GM23338 (cell line): ENCODE results near the gene CENPT. TPM values are rescaled to one million over a fixed set of nuclear protein-coding genes. Genes with fewer than 3 reads are reported as not detected.

Experiments
- ATAC-seq: fragments of 200-7000 bp; cut with Tn5 transposase; 3 replicates; pipeline ENCODE4 v1.9.1; 2020
- DNase-seq: peaks from one replicate; pipeline ENCODE4 v3.0.0-alpha.2; 2015; ENCODE audit warnings: low spot score
- H2AFZ ChIP-seq: fragments of 200-600 bp; sonication (generic); 2 replicates; pipeline ENCODE4 v1.8.0; 2016; ENCODE audit warnings: antibody characterized with exemption, mild to moderate bottlenecking, moderate library complexity
- H3F3A ChIP-seq: fragments of 200-600 bp; sonication (generic); replicated peaks from 2 replicates; pipeline ENCODE4 v1.8.0; 2017; ENCODE audit warnings: antibody characterized with exemption, mixed run types, low read depth
- H3K27ac ChIP-seq: fragments of 200-600 bp; sonication (generic); 2 replicates; pipeline ENCODE4 v1.6.1; 2016; ENCODE audit warnings: low read depth
- H3K27me3 ChIP-seq: fragments of 200-600 bp; sonication (generic); 2 replicates; pipeline ENCODE4 v1.8.0; 2016; ENCODE audit warnings: mild to moderate bottlenecking, mixed run types, moderate library complexity; ENCODE audit not compliant: insufficient read depth
- H3K36me3 ChIP-seq: fragments of 200-600 bp; sonication (generic); 2 replicates; pipeline ENCODE4 v1.8.0; 2016; ENCODE audit warnings: mild to moderate bottlenecking; ENCODE audit not compliant: insufficient read depth
- H3K4me1 ChIP-seq: fragments of 200-600 bp; sonication (generic); 2 replicates; pipeline ENCODE4 v1.8.0; 2016; ENCODE audit warnings: mild to moderate bottlenecking, moderate library complexity; ENCODE audit not compliant: insufficient read depth
- H3K4me2 ChIP-seq: fragments of 200-600 bp; sonication (generic); 2 replicates; pipeline ENCODE4 v1.7.1; 2017; ENCODE audit warnings: mixed run types
- H3K4me3 ChIP-seq: fragments of 200-600 bp; sonication (generic); 2 replicates; pipeline ENCODE4 v1.6.1; 2016; ENCODE audit warnings: mixed run types
- H3K79me2 ChIP-seq: fragments of 200-600 bp; sonication (generic); replicated peaks from 2 replicates; pipeline ENCODE4 v1.8.0; 2017; ENCODE audit warnings: mild to moderate bottlenecking; ENCODE audit not compliant: insufficient read depth
- H3K9me2 ChIP-seq: fragments of 200-600 bp; sonication (generic); 2 replicates; pipeline ENCODE4 v1.8.0; 2017; ENCODE audit not compliant: insufficient read depth
- H4K20me1 ChIP-seq: fragments of 200-600 bp; sonication (generic); replicated peaks from 2 replicates; pipeline ENCODE4 v1.8.0; 2017; ENCODE audit warnings: mild to moderate bottlenecking; ENCODE audit not compliant: insufficient read depth
- H3K27ac Mint-ChIP-seq: 2 replicates; pipeline ENCODE4 v1.8.0; 2020; ENCODE audit warnings: inconsistent platforms, mild to moderate bottlenecking, moderate library complexity, mixed read lengths
- H3K27me3 Mint-ChIP-seq: 3 replicates; pipeline ENCODE4 v1.8.0; 2022; ENCODE audit warnings: low read depth, mild to moderate bottlenecking, moderate library complexity, mixed read lengths, inconsistent platforms; ENCODE audit not compliant: insufficient read depth, poor library complexity
- H3K36me3 Mint-ChIP-seq: 3 replicates; pipeline ENCODE4 v1.8.0; 2021; ENCODE audit warnings: low read depth, mild to moderate bottlenecking, inconsistent platforms, moderate library complexity, mixed read lengths
- H3K4me1 Mint-ChIP-seq: 3 replicates; pipeline ENCODE4 v1.8.0; 2020; ENCODE audit warnings: mild to moderate bottlenecking, inconsistent platforms, mixed read lengths
- H3K4me3 Mint-ChIP-seq: 3 replicates; pipeline ENCODE4 v1.8.0; 2021; ENCODE audit warnings: moderate library complexity, mild to moderate bottlenecking, inconsistent platforms, mixed read lengths
- H3K9me3 Mint-ChIP-seq: 3 replicates; pipeline ENCODE4 v1.8.0; 2020; ENCODE audit warnings: moderate library complexity, mild to moderate bottlenecking, inconsistent platforms, mixed read lengths
- CREB1 ChIP-seq: fragments of 250-450 bp; sonication (Bioruptor Pico); IDR thresholded peaks from 2 replicates; pipeline ENCODE4 v1.5.0; 2020; ENCODE audit warnings: low read depth, mild to moderate bottlenecking, moderate library complexity
- EZH2phosphoT487 ChIP-seq: fragments of 200-600 bp; sonication (generic); IDR thresholded peaks from one replicate; pipeline ENCODE4 v1.8.1; 2018; ENCODE audit warnings: antibody characterized with exemption; ENCODE audit not compliant: unreplicated experiment
- JUNB ChIP-seq: IDR thresholded peaks from one replicate; pipeline ENCODE4 v1.6.1; 2016; ENCODE audit warnings: antibody characterized with exemption; ENCODE audit not compliant: unreplicated experiment
- NANOG ChIP-seq: IDR thresholded peaks from 2 replicates; pipeline ENCODE4 v1.6.1; 2016; ENCODE audit warnings: antibody characterized with exemption, borderline replicate concordance
- POLR2AphosphoS5 ChIP-seq: IDR thresholded peaks from 2 replicates; pipeline ENCODE4 v1.6.1; 2016; ENCODE audit warnings: antibody characterized with exemption, low read depth
- ZNF331 ChIP-seq: fragments of 250-450 bp; sonication (Bioruptor Pico); IDR thresholded peaks from 2 replicates; pipeline ENCODE4 v1.5.0; 2020; ENCODE audit warnings: low read depth, mild to moderate bottlenecking, moderate library complexity
- polyA plus RNA-seq: library from polyadenylated mRNA; unstranded; fragments of >200 nt; fragmentation: Nextera tagmentation; extraction: Ambion mirVana; gene quantifications from 2 replicates; pipeline ENCODE4 v1.2.1, GENCODE V29; 2016
- total RNA-seq: library from RNA; depleted of rRNA; stranded (reverse); fragments of >200 nt; shearing (Covaris generic); gene quantifications from 2 replicates; pipeline ENCODE4 v1.2.3, GENCODE V29; 2014
- TF ChIP-seq, protein P1 (sequence below), 2 experiments: fragments of 200-600 bp in 1 of 2; sonication (generic) in 1 of 2; conservative IDR thresholded peaks; 2 replicates each; pipeline versions ENCODE4 v1.5.1 to v1.6.1; 2016 to 2017; ENCODE audit warnings: antibody characterized with exemption in 2 of 2, low read depth in 2 of 2, mild to moderate bottlenecking in 2 of 2, moderate library complexity in 1 of 2
- TF ChIP-seq, protein P2 (sequence below): fragments of 250-450 bp; sonication (Bioruptor Pico); IDR thresholded peaks from 2 replicates; pipeline ENCODE4 v1.5.0; 2020; ENCODE audit warnings: mild to moderate bottlenecking, moderate library complexity
- TF ChIP-seq, protein P3 (sequence below): IDR thresholded peaks from 2 replicates; pipeline ENCODE4 v1.6.1; 2016; ENCODE audit warnings: antibody characterized with exemption
- TF ChIP-seq, protein P4 (sequence below): IDR thresholded peaks from one replicate; pipeline ENCODE4 v1.6.1; 2018; ENCODE audit warnings: antibody characterized with exemption; ENCODE audit not compliant: unreplicated experiment

CENPT gene
- total and polyA plus RNA-seq, 2 experiments from 2014 or later, result 55.4 to 63.8 TPM

DNA sequence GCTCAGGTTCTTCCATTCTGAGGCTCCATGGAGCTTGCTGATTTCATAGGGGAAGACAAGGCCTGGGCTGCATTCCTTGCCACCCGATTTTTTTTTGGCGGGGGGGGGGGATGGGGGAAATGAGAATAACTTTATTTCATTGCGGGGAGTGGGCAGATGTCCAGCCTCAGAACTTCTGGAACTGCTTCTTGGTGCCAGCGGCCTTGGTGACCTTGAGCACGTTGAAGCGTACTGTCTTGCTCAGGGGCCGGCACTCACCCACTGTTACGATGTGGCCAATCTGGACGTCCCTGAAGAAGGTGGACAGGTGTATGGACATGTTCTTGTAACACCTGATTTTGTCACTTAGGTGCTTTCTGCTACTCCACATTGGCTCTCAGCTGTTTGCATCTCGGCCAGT is 8.3 kb upstream of the CENPT start (continued):
- TF ChIP-seq, protein P1, sequence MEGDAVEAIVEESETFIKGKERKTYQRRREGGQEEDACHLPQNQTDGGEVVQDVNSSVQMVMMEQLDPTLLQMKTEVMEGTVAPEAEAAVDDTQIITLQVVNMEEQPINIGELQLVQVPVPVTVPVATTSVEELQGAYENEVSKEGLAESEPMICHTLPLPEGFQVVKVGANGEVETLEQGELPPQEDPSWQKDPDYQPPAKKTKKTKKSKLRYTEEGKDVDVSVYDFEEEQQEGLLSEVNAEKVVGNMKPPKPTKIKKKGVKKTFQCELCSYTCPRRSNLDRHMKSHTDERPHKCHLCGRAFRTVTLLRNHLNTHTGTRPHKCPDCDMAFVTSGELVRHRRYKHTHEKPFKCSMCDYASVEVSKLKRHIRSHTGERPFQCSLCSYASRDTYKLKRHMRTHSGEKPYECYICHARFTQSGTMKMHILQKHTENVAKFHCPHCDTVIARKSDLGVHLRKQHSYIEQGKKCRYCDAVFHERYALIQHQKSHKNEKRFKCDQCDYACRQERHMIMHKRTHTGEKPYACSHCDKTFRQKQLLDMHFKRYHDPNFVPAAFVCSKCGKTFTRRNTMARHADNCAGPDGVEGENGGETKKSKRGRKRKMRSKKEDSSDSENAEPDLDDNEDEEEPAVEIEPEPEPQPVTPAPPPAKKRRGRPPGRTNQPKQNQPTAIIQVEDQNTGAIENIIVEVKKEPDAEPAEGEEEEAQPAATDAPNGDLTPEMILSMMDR (conservative IDR thresholded peaks at IDR 0.05; ENCODE audit: low read depth in 2 of 2), result no peak
- no peak for TF ChIP-seq POLR2AphosphoS5
- TF ChIP-seq NANOG, result no peak
- no peak for TF ChIP-seq JUNB

DNA sequence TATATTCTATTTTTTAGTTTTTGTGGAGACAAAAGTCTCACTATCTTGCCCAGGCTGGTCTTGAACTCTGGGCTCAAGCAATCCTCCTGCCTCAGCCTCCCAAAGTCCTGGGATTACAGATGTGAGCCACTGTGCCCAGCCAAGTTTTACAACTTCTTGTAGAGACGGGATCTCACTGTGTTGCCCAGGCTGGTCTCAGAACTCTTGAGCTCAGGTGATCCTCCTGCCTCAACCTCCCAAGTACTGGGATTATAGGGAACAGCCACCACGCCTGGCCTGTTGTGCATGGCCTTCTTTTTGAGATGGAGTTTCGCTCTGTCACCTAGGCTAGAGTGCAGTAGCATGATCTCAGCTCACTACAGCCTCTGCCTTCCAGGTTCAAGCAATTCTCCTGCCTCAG is 6.2 kb upstream of the CENPT start:
- no peak overlapping the region for H3K27ac ChIP-seq
- H3F3A ChIP-seq, result peaks cover 9% of the 10 kb centered on the region; the same call in 1 of the 2 replicates
- no peak overlapping the region for H3K4me3 ChIP-seq
- no peak overlapping the region for H3K4me2 ChIP-seq
- Mint-ChIP-seq H3K27ac (no peak overlapping the region), H3K4me3 (no peak overlapping the region), H3K36me3 (peaks cover 23% of the 10 kb centered on the region), H3K4me1 (peaks cover 38% of the 10 kb centered on the region), H3K9me3 (no peaks in the 10 kb centered on the region), H3K27me3 (peaks cover 4% of the 10 kb centered on the region)
- ATAC-seq (no peak), DNase-seq (no peak)
- peaks cover 78% of the 10 kb centered on the region for H4K20me1 ChIP-seq
- no peaks in the 10 kb centered on the region for H3K27me3 ChIP-seq
- no peaks in the 10 kb centered on the region for H3K9me2 ChIP-seq
- no peak overlapping the region for H2AFZ ChIP-seq
- H3K79me2 ChIP-seq, result peaks cover 100% of the 10 kb centered on the region
- peaks cover 18% of the 10 kb centered on the region for H3K4me1 ChIP-seq
- H3K36me3 ChIP-seq, result 0 out of 2 replicates have a peak, but pooled peaks cover 3% of the 10 kb centered on the region
- TF ChIP-seq JUNB, result no peak
- TF ChIP-seq NANOG, result no peak
- TF ChIP-seq, protein P2, sequence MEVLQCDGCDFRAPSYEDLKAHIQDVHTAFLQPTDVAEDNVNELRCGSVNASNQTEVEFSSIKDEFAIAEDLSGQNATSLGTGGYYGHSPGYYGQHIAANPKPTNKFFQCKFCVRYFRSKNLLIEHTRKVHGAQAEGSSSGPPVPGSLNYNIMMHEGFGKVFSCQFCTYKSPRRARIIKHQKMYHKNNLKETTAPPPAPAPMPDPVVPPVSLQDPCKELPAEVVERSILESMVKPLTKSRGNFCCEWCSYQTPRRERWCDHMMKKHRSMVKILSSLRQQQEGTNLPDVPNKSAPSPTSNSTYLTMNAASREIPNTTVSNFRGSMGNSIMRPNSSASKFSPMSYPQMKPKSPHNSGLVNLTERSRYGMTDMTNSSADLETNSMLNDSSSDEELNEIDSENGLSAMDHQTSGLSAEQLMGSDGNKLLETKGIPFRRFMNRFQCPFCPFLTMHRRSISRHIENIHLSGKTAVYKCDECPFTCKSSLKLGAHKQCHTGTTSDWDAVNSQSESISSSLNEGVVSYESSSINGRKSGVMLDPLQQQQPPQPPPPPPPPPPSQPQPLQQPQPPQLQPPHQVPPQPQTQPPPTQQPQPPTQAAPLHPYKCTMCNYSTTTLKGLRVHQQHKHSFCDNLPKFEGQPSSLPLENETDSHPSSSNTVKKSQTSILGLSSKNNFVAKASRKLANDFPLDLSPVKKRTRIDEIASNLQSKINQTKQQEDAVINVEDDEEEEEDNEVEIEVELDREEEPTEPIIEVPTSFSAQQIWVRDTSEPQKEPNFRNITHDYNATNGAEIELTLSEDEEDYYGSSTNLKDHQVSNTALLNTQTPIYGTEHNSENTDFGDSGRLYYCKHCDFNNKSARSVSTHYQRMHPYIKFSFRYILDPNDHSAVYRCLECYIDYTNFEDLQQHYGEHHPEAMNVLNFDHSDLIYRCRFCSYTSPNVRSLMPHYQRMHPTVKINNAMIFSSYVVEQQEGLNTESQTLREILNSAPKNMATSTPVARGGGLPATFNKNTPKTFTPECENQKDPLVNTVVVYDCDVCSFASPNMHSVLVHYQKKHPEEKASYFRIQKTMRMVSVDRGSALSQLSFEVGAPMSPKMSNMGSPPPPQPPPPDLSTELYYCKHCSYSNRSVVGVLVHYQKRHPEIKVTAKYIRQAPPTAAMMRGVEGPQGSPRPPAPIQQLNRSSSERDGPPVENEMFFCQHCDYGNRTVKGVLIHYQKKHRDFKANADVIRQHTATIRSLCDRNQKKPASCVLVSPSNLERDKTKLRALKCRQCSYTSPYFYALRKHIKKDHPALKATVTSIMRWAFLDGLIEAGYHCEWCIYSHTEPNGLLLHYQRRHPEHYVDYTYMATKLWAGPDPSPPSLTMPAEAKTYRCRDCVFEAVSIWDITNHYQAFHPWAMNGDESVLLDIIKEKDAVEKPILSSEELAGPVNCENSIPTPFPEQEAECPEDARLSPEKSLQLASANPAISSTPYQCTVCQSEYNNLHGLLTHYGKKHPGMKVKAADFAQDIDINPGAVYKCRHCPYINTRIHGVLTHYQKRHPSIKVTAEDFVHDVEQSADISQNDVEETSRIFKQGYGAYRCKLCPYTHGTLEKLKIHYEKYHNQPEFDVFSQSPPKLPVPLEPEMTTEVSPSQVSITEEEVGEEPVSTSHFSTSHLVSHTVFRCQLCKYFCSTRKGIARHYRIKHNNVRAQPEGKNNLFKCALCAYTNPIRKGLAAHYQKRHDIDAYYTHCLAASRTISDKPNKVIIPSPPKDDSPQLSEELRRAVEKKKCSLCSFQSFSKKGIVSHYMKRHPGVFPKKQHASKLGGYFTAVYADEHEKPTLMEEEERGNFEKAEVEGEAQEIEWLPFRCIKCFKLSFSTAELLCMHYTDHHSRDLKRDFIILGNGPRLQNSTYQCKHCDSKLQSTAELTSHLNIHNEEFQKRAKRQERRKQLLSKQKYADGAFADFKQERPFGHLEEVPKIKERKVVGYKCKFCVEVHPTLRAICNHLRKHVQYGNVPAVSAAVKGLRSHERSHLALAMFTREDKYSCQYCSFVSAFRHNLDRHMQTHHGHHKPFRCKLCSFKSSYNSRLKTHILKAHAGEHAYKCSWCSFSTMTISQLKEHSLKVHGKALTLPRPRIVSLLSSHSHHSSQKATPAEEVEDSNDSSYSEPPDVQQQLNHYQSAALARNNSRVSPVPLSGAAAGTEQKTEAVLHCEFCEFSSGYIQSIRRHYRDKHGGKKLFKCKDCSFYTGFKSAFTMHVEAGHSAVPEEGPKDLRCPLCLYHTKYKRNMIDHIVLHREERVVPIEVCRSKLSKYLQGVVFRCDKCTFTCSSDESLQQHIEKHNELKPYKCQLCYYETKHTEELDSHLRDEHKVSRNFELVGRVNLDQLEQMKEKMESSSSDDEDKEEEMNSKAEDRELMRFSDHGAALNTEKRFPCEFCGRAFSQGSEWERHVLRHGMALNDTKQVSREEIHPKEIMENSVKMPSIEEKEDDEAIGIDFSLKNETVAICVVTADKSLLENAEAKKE, result no peak
- TF ChIP-seq ZNF331, result no peak
- TF ChIP-seq CREB1 (CRISPR knock-in tag), result no peak
- TF ChIP-seq, protein P3, sequence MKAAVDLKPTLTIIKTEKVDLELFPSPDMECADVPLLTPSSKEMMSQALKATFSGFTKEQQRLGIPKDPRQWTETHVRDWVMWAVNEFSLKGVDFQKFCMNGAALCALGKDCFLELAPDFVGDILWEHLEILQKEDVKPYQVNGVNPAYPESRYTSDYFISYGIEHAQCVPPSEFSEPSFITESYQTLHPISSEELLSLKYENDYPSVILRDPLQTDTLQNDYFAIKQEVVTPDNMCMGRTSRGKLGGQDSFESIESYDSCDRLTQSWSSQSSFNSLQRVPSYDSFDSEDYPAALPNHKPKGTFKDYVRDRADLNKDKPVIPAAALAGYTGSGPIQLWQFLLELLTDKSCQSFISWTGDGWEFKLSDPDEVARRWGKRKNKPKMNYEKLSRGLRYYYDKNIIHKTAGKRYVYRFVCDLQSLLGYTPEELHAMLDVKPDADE, result no peak
- TF ChIP-seq, protein P1 (conservative IDR thresholded peaks at IDR 0.05; ENCODE audit: low read depth in 2 of 2), result no peak
- TF ChIP-seq, protein P4, sequence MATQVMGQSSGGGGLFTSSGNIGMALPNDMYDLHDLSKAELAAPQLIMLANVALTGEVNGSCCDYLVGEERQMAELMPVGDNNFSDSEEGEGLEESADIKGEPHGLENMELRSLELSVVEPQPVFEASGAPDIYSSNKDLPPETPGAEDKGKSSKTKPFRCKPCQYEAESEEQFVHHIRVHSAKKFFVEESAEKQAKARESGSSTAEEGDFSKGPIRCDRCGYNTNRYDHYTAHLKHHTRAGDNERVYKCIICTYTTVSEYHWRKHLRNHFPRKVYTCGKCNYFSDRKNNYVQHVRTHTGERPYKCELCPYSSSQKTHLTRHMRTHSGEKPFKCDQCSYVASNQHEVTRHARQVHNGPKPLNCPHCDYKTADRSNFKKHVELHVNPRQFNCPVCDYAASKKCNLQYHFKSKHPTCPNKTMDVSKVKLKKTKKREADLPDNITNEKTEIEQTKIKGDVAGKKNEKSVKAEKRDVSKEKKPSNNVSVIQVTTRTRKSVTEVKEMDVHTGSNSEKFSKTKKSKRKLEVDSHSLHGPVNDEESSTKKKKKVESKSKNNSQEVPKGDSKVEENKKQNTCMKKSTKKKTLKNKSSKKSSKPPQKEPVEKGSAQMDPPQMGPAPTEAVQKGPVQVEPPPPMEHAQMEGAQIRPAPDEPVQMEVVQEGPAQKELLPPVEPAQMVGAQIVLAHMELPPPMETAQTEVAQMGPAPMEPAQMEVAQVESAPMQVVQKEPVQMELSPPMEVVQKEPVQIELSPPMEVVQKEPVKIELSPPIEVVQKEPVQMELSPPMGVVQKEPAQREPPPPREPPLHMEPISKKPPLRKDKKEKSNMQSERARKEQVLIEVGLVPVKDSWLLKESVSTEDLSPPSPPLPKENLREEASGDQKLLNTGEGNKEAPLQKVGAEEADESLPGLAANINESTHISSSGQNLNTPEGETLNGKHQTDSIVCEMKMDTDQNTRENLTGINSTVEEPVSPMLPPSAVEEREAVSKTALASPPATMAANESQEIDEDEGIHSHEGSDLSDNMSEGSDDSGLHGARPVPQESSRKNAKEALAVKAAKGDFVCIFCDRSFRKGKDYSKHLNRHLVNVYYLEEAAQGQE, result no peak
- no peak for TF ChIP-seq EZH2phosphoT487
